Measurements from ENCODE around the gene LRRC49.

GRCh38 chr15:71060983-71061382 lies 168.4 kb downstream of the LRRC49 start:
- TF ChIP-seq CTCF (conservative IDR thresholded peaks at IDR 0.05 in 1 of 2, IDR thresholded peaks at IDR 0.05 in 1 of 2; ENCODE audit: extremely low read depth in 1 of 2, insufficient read depth in 1 of 2, low read depth in 1 of 2, low read length in 2 of 2) (no peak), EZH2 (IDR thresholded peaks at IDR 0.05; ENCODE audit: borderline replicate concordance, low read length) (no peak)
